GM18867 (cell line): ENCODE measurements around the gene RNF141.

Source experiments
- ATAC-seq: cut with Tn5 transposase; IDR thresholded peaks from one replicate; pipeline ENCODE4 v1.9.1; 2021; ENCODE audit warnings: mild to moderate bottlenecking, moderate library complexity; ENCODE audit not compliant: unreplicated experiment

RNF141 gene

GRCh38 chr11:10498426-10499250 is 42.3 kb downstream of the RNF141 start:
- no peak for ATAC-seq

GRCh38 chr11:10498022-10498400 is 43.0 kb downstream of the RNF141 start:
- no peak for ATAC-seq

DNA sequence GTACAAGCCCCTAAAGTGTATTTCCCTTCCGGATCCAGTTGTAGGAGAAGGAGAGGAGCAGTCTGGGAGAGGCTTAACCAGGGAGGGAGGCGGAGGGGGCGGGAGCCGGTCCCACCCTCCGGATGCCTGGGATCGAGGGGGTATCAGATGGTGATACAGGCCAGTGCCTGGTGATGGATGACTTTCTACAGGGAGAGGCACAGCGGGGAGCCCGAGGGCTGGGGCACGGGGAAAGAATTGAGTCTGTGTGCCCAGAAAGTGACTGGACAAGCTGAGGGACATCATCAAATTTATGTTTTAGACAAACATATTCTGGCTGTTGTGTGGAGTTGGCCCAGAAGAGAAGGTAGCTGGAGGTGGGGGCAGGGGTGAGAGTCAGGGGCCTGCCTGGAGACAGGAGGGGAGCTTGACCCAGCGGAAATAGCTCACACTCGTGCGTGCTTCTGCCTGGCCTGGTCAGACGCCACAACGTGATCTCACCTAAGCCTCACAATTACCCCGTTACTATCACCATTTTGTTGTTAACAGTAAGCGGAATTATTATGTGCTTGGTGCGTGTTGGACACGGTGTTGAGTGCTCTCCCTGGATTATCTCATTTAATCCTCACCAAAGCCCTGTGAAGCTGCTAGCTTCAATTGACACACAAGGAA is 43.5 kb downstream of the RNF141 start:
- no peak for ATAC-seq

- ATAC-seq = no peak
Observed at GRCh38 chr11:10496296-10496936, 44.6 kb downstream of the RNF141 start.

DNA sequence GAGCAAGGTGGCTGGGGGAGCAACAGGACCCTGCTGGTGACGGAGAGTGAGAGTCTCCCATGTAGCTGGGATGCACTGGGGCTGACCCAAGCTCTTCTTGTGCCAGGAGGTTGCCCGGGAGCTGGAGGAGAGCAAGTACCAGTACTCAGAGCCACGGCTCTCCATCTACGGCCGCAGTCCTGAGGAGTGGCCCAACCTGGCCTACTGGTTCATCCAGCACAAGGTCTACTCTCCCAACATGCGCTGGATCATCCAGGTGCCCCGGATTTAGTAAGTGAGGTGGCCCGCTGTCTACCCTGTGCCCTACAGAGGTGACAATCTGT is 45.6 kb downstream of the RNF141 start:
- no peak for ATAC-seq

- ATAC-seq = no peak
Observed at GRCh38 chr11:10494636-10495463, 46.1 kb downstream of the RNF141 start.

DNA sequence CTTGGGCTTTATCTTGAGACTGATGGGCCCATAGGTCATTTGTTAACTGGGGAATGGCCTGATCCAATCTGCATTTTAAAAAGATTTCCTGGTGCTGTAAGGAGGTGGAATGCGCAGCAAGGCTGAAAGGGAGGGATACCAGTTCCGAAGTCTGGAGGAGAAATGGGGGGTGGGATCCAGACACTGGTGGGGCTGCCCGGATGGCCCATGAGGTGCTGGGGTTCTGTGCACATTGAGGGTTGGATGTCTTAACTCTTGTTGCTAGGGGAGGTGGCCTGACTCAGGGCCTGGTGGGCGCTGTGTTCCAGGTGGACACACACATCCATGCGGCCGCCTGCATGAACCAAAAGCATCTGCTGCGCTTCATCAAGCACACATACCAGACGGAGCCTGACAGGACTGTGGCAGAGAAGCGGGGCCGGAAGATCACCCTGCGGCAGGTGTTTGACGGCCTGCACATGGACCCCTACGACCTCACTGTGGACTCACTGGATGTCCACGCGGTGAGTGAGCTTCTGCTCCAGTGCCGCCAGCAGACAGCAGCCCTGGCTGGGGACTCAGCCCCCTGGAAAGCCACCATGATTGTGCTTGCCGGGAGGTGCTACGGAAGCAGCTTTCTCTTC is 47.8 kb downstream of the RNF141 start:
- ATAC-seq = no peak

DNA sequence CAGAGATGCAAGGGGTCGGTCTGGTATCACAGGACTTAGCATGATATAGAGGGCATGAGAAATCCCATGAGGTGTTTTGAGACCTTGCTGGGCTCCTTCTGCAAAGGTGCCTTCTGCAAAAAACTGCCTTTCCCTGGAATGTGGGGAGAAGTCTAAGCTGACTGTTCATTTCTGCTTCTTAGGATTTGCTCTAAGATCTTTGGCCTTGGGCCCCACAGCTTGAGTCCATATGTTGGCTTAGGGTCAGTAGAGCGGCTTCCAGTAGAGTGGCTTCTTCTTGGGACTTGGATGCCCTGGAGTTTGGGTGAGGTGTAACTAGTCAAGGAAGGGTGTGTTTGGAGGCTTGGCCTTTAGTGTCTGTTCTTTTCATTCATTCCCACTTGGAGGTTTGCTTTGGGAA is 48.9 kb downstream of the RNF141 start:
- ATAC-seq = no peak

DNA sequence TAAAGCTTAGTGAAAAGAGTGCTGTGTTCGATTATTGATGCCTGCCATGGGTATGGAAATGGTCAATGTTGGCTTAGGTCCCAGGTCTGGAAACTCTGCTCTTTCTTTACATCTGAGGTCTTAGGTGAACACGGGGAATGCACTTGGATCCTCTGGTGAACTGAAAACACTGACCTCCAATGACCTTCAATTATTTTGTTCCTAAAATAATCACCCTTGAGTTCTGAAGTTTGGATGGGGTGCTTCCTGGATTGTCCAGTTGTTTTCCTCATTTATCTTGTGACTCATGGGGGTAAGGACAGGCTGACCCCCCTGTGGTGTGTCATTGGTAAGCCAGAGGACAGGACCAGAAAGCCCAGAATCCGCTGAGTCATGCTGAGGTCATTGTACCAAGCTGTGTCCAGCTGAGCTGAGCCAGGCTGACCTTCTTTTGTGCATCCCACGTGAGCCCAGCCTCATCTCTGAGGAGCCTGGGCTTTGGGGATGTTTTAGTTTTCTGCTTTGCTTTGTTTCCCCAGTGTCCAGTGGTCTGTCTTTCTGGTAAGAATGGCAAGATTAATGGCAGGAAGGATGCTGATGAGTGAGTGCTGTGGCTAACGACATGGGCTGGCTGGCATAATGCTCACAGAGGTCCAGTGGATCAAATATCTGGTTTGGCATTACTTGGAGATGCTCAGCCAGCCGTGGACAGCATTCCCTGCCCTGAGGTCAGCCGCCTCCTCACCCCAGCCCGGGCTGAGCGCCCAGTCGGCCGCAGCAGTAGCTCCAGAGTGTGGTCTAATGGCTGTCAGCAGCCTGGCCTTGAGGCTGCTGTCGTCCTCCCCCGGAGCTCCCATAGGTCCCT is 50.4 kb downstream of the RNF141 start:
- no peak for ATAC-seq

DNA sequence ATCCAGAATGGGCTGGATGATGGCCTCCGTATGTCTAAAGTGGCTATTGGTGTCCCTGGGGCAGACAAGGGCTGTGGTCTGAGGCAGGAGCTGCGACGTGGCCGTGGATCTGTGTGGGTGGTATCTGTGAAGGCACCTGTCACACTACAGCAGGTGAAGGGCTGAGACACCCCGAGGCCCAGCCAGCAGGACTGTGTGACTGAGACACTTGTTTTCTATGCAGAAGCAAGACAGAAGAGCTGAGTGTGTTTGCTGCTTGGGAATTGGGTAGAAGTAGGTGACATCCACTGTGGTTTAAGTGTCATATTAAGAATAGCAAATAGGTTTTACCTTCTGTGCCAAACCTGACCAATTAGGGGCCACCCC is 51.0 kb downstream of the RNF141 start:
- no peak for ATAC-seq

- peak; percentile 67 for ATAC-seq
Observed at GRCh38 chr11:10488934-10489691, 51.9 kb downstream of the RNF141 start.

DNA sequence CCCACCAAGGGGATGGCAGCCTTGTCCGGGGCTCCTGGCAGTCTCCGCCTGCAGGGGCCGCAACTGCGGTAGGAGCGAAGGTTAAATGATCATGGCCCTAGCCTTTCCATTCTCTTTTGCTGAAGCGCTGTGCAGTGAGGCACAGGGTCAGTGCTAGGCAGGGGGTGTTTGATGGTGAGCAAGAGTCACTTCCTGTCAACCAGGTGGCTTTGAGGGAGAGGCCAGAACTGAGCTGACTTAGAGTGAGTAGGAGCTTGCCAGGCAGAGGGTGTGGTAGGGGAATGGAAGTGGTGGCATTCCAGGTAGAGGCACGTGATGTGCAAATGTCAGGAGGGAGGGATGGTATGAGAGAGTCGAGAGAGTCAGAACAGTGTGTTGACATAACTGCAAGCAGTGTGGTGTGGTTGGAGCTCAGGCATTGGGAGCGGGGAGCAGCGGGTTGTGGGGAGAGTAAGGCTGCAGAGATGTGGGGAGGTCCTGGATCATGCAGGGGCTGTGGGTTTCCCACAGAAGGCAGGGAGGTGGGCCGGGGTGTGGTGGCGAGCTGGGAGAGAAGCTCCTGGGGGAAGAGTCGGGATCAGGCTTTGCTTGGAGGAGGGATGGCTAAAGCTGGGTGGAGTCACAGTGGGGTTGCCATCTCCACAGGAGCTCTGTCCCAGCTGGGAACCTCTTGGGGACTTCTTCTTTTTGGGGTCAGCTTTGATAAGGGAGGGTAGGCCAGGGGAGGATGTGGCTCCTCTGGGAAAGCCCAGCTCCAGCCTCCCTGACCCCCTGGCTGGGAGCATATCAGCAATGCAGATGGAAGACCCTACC is 52.7 kb downstream of the RNF141 start:
- peak; percentile 2 for ATAC-seq

DNA sequence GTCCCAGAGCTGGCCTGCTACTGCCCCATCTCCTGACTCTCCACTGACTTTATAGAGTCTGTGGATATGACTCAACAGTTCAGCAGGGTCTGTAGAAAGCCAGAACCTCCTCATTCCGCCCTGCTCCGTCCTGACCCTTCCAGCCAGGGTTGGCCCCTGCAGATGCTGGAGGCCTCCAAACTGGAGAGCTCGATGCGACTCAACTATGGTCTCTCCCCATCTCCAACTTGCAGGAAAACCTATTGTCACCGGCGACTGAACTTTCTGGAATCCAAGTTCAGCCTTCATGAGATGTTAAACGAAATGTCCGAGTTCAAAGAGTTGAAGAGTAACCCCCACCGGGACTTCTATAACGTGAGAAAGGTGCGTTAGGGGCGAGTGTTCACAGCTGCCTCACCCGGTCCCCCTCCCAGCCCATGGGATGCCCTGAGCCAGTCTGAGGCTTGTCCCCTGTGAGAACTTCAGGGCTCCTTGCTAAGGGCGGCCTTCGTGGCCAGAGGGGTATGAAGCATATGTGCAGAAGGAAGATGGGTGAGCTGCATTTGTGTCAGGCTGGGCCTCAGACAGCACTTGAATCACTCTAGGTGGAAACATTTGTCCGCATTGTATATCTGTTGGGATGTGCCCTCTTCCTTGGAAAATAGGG is 53.9 kb downstream of the RNF141 start:
- ATAC-seq = no peak

- ATAC-seq = no peak
Observed at GRCh38 chr11:10486161-10486840, 54.7 kb downstream of the RNF141 start.

DNA sequence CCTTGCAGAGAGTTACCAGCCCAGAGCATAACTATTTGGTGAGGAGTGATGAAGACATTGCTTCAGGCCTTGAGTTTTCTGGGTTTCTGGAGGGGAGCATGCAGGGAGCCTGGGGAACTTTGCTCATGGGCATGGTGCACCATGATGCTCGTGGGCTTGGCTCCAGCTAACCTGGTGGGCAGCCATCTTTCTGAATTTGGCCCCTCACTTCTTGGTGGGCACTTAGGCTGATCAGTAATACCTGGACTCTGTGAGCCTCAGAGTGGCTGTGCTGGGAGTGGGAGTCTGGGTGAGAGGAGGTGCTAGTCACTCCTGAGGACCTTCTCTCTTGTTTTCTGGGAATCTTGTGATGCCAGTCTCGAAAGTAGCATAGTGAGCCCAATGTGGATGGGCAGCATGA is 55.3 kb downstream of the RNF141 start:
- ATAC-seq = no peak

GRCh38 chr11:10484461-10485180 is 56.4 kb downstream of the RNF141 start:
- ATAC-seq = no peak

GRCh38 chr11:10483584-10483983 is 57.4 kb downstream of the RNF141 start:
- no peak for ATAC-seq
